GM21619 (cell line): Measurements from ENCODE around the gene LPP.

Source experiments
- ATAC-seq: cut with Tn5 transposase; IDR thresholded peaks from one replicate; pipeline ENCODE4 v1.9.1; 2021; ENCODE audit not compliant: unreplicated experiment

Gene LPP

GRCh38 chr3:188503647-188504046, 349.7 kb downstream of the LPP start:
- no peak for ATAC-seq

GRCh38 chr3:188505151-188505550, 351.2 kb downstream of the LPP start:
- ATAC-seq = no peak

- ATAC-seq = no peak
Measured at GRCh38 chr3:188505911-188506310, 352.0 kb downstream of the LPP start.

- no peak for ATAC-seq
Measured at GRCh38 chr3:188506446-188506845, 352.5 kb downstream of the LPP start.

- ATAC-seq = no peak
Measured at GRCh38 chr3:188507244-188507720, 353.3 kb downstream of the LPP start.

GRCh38 chr3:188508454-188508853, 354.5 kb downstream of the LPP start:
- ATAC-seq = no peak

- no peak for ATAC-seq
Measured at GRCh38 chr3:188509316-188509715, 355.4 kb downstream of the LPP start.

- ATAC-seq = no peak
Measured at GRCh38 chr3:188510366-188510765, 356.4 kb downstream of the LPP start.

- no peak for ATAC-seq
Measured at GRCh38 chr3:188513662-188514328, 359.8 kb downstream of the LPP start.

GRCh38 chr3:188516515-188516914, 362.6 kb downstream of the LPP start:
- no peak for ATAC-seq

- ATAC-seq = no peak
Measured at GRCh38 chr3:188518416-188518815, 364.5 kb downstream of the LPP start.

GRCh38 chr3:188518835-188519452, 365.0 kb downstream of the LPP start:
- no peak for ATAC-seq

- no peak for ATAC-seq
Measured at GRCh38 chr3:188520466-188520865, 366.5 kb downstream of the LPP start.

- no peak for ATAC-seq
Measured at GRCh38 chr3:188522115-188522514, 368.2 kb downstream of the LPP start.

- no peak for ATAC-seq
Measured at GRCh38 chr3:188523291-188523690, 369.3 kb downstream of the LPP start.

GRCh38 chr3:188524052-188524451, 370.1 kb downstream of the LPP start:
- no peak for ATAC-seq

- ATAC-seq = no peak
Measured at GRCh38 chr3:188526057-188526456, 372.1 kb downstream of the LPP start.

GRCh38 chr3:188527389-188527788, 373.4 kb downstream of the LPP start:
- ATAC-seq = no peak

GRCh38 chr3:188528396-188528795, 374.4 kb downstream of the LPP start:
- ATAC-seq = no peak

GRCh38 chr3:188529228-188529627, 375.3 kb downstream of the LPP start:
- ATAC-seq = no peak

- no peak for ATAC-seq
Measured at GRCh38 chr3:188530226-188530625, 376.3 kb downstream of the LPP start.

- no peak for ATAC-seq
Measured at GRCh38 chr3:188531210-188531609, 377.3 kb downstream of the LPP start.

GRCh38 chr3:188533172-188533571, 379.2 kb downstream of the LPP start:
- no peak for ATAC-seq
